Suprapubic skin (tissue), 3 donors: ENCODE data around the gene RCL1.

Experiments
- EP300 ChIP-seq: sonication (generic); formaldehyde crosslinking; IDR thresholded peaks from one replicate; pipeline ENCODE4 v1.6.1; 2017; ENCODE audit warnings: antibody characterized with exemption
- POLR2A ChIP-seq, 2 donors: fragments of 450-650 bp; IDR thresholded peaks; one replicate each; pipeline ENCODE4 v1.6.1; 2017; ENCODE audit warnings: antibody characterized with exemption in 2 of 2, mild to moderate bottlenecking in 2 of 2, moderate library complexity in 2 of 2
- TF ChIP-seq, protein P1 (sequence below), 2 donors: fragments of 200-600 bp in 1 of 2; fragments of 450-650 bp in 1 of 2; sonication (generic) in 1 of 2; IDR thresholded peaks; one replicate each; pipeline ENCODE4 v1.5.1; 2016 to 2019; ENCODE audit warnings: antibody characterized with exemption in 2 of 2, mild to moderate bottlenecking in 1 of 2, moderate library complexity in 1 of 2

DNA sequence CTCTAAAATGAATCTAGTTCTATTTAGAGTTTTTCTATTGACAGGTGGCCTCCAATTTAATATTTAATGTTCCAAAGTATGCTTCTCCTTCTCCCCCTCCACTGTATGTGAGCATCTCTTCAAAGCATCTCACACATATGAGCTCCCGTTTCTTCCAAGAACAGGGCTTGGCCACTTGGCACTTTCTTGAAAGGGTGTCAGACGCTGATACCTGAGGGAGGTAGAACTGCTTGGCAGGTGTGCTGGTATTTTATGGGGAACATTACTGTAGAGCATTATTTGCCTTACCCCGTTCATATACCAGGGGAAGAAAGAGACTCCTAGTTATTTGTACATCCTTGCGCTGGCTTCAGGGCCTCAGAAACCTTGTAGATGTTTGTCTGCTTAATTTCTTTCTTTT lies 1.9 kb downstream of the RCL1 start:
- no peak for TF ChIP-seq POLR2A (IDR thresholded peaks at IDR 0.05)
- TF ChIP-seq, protein P1, sequence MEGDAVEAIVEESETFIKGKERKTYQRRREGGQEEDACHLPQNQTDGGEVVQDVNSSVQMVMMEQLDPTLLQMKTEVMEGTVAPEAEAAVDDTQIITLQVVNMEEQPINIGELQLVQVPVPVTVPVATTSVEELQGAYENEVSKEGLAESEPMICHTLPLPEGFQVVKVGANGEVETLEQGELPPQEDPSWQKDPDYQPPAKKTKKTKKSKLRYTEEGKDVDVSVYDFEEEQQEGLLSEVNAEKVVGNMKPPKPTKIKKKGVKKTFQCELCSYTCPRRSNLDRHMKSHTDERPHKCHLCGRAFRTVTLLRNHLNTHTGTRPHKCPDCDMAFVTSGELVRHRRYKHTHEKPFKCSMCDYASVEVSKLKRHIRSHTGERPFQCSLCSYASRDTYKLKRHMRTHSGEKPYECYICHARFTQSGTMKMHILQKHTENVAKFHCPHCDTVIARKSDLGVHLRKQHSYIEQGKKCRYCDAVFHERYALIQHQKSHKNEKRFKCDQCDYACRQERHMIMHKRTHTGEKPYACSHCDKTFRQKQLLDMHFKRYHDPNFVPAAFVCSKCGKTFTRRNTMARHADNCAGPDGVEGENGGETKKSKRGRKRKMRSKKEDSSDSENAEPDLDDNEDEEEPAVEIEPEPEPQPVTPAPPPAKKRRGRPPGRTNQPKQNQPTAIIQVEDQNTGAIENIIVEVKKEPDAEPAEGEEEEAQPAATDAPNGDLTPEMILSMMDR (IDR thresholded peaks at IDR 0.05): no peak
- TF ChIP-seq EP300: no peak
